Measurements from ENCODE around the gene NF2. TPM values are rescaled to one million over a fixed set of nuclear protein-coding genes. Genes with fewer than 3 reads are reported as not detected.

NF2 gene
- total RNA-seq, 1 experiment from 2014 or later, result 113 TPM

GRCh38 chr22:29689880-29690213 lies 86.4 kb downstream of the NF2 start:
- Histone ChIP-seq H3K4me3 (ENCODE audit: low read length) (no peak overlapping the region), H2AFZ (ENCODE audit: low read length) (no peak overlapping the region), H3K9me3 (ENCODE audit: low read length) (no peaks in the 10 kb centered on the region), H3K27me3 (ENCODE audit: low read length) (no peaks in the 10 kb centered on the region), H3K4me2 (ENCODE audit: low read length) (no peak overlapping the region), H3F3A (ENCODE audit: low read length, unreplicated experiment) (no peaks in the 10 kb centered on the region), H4K20me1 (ENCODE audit: low read length) (no peaks in the 10 kb centered on the region), H3K4me1 (ENCODE audit: insufficient read depth, low read length) (no peaks in the 10 kb centered on the region), H3K36me3 (ENCODE audit: low read depth, low read length) (peaks cover 14% of the 10 kb centered on the region), H3K27ac (ENCODE audit: low read length) (no peak overlapping the region), H3K9me2 (replicated peaks; ENCODE audit: low read length) (no peaks in the 10 kb centered on the region), H3K9ac (ENCODE audit: low read length) (no peak overlapping the region), H3K79me2 (ENCODE audit: low read length) (no peaks in the 10 kb centered on the region)
- ATAC-seq (peak; percentile 38; the same call in 1 of the 2 replicates), DNase-seq (peak; percentile 35)
- POLR2A ChIA-PET (ENCODE audit: unreplicated experiment), result no interaction called here
- TF ChIP-seq CTCF (conservative IDR thresholded peaks at IDR 0.05; ENCODE audit: low read depth, low read length) (peak; percentile 69), EZH2 (IDR thresholded peaks at IDR 0.05; ENCODE audit: low read length, unreplicated experiment) (no peak)
- no TSS peak for BruUV-seq (replicated peaks)
- intact Hi-C loops (cut with micrococcal nuclease), result no loop called here
- CTCF ChIA-PET, result interaction anchor here (0.9 kb wide), 1 partner anchor 11 kb away, joined by 3 read pairs; no protein-coding TSS in a partner anchor

GRCh38 chr22:29690476-29690875 lies 87.0 kb downstream of the NF2 start:
- Histone ChIP-seq H3K9ac (ENCODE audit: low read length) (no peak overlapping the region), H3K79me2 (ENCODE audit: low read length) (no peaks in the 10 kb centered on the region), H3K4me2 (ENCODE audit: low read length) (no peak overlapping the region), H3K27ac (ENCODE audit: low read length) (no peak overlapping the region), H3K36me3 (ENCODE audit: low read depth, low read length) (peaks cover 14% of the 10 kb centered on the region), H3K27me3 (ENCODE audit: low read length) (no peaks in the 10 kb centered on the region), H2AFZ (ENCODE audit: low read length) (no peak overlapping the region), H4K20me1 (ENCODE audit: low read length) (no peaks in the 10 kb centered on the region), H3K9me3 (ENCODE audit: low read length) (no peaks in the 10 kb centered on the region), H3K9me2 (replicated peaks; ENCODE audit: low read length) (no peaks in the 10 kb centered on the region), H3K4me3 (ENCODE audit: low read length) (no peak overlapping the region), H3F3A (ENCODE audit: low read length, unreplicated experiment) (no peaks in the 10 kb centered on the region), H3K4me1 (ENCODE audit: insufficient read depth, low read length) (no peaks in the 10 kb centered on the region)
- intact Hi-C loops (cut with micrococcal nuclease), result no loop called here
- DNase-seq (no peak), ATAC-seq (no peak)
- CTCF ChIA-PET, result interaction anchor here (0.9 kb wide), 1 partner anchor 11 kb away, joined by 3 read pairs; no protein-coding TSS in a partner anchor
- TF ChIP-seq EZH2phosphoT487 (IDR thresholded peaks at IDR 0.05; ENCODE audit: borderline replicate concordance, low read length), result no peak
- TF ChIP-seq CTCF (conservative IDR thresholded peaks at IDR 0.05; ENCODE audit: low read depth, low read length), result no peak
- TF ChIP-seq EZH2 (IDR thresholded peaks at IDR 0.05; ENCODE audit: low read length, unreplicated experiment), result no peak
- POLR2A ChIA-PET (ENCODE audit: unreplicated experiment), result no interaction called here
- BruUV-seq (replicated peaks), result no TSS peak

GRCh38 chr22:29691636-29692326 lies 88.3 kb downstream of the NF2 start:
- no peaks in the 10 kb centered on the region for H3K9me2 ChIP-seq (replicated peaks; ENCODE audit: low read length)

More at GRCh38 chr22:29691636-29692326, 88.3 kb downstream of the NF2 start:
- Histone ChIP-seq H2AFZ (ENCODE audit: low read length) (no peak overlapping the region), H3K9ac (ENCODE audit: low read length) (no peak overlapping the region), H3K36me3 (ENCODE audit: low read depth, low read length) (peaks cover 11% of the 10 kb centered on the region), H3F3A (ENCODE audit: low read length, unreplicated experiment) (no peaks in the 10 kb centered on the region), H3K4me3 (ENCODE audit: low read length) (no peak overlapping the region), H4K20me1 (ENCODE audit: low read length) (no peaks in the 10 kb centered on the region), H3K4me1 (ENCODE audit: insufficient read depth, low read length) (no peaks in the 10 kb centered on the region), H3K4me2 (ENCODE audit: low read length) (no peak overlapping the region), H3K27me3 (ENCODE audit: low read length) (no peaks in the 10 kb centered on the region), H3K9me3 (ENCODE audit: low read length) (no peaks in the 10 kb centered on the region), H3K27ac (ENCODE audit: low read length) (no peak overlapping the region), H3K79me2 (ENCODE audit: low read length) (no peaks in the 10 kb centered on the region)
- ChIA-PET CTCF (no interaction called here), POLR2A (ENCODE audit: unreplicated experiment) (interaction anchor here (0.5 kb wide), 1 partner anchor 517 kb away, joined by 3 read pairs; no protein-coding TSS in a partner anchor)
- TF ChIP-seq CTCF (conservative IDR thresholded peaks at IDR 0.05; ENCODE audit: low read depth, low read length) (no peak), EZH2phosphoT487 (IDR thresholded peaks at IDR 0.05; ENCODE audit: borderline replicate concordance, low read length) (no peak), EZH2 (IDR thresholded peaks at IDR 0.05; ENCODE audit: low read length, unreplicated experiment) (no peak)
- BruUV-seq (replicated peaks), result no TSS peak
- ATAC-seq (no peak), DNase-seq (no peak)
- intact Hi-C loops (cut with micrococcal nuclease), result no loop called here
